ENCODE results near the gene PANX3. TPM values are rescaled to one million over a fixed set of nuclear protein-coding genes. Genes with fewer than 3 reads are reported as not detected.
A peak's percentile ranks its signal among the peaks of the same experiment; 100 is the strongest.

The PANX3 gene
- total and polyA plus RNA-seq, 2 of the 13 experiments (the other 11 are each of a cell fraction or from before 2014, with no cell fraction given), result not detected

DNA sequence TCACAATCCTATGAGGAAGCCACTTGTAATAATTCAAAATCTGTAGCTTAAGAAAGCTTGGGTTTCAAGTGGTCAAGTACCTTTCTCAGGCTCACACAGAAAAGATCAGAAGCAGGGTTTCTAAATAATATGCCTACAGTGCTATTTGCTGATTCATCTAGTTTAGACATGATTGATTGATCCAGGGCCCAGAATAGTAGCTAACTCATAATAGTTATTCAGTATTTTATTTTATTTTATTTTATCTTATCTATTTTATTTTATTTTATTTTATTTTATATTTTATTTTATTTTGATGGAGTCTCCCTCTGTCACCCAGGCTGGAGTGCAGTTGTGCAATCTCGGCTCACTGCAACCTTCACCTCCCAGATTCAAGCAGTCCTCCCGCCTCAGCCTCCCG lies 15.9 kb upstream of the PANX3 start (continued):
- TF ChIP-seq, protein P1, sequence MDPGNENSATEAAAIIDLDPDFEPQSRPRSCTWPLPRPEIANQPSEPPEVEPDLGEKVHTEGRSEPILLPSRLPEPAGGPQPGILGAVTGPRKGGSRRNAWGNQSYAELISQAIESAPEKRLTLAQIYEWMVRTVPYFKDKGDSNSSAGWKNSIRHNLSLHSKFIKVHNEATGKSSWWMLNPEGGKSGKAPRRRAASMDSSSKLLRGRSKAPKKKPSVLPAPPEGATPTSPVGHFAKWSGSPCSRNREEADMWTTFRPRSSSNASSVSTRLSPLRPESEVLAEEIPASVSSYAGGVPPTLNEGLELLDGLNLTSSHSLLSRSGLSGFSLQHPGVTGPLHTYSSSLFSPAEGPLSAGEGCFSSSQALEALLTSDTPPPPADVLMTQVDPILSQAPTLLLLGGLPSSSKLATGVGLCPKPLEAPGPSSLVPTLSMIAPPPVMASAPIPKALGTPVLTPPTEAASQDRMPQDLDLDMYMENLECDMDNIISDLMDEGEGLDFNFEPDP (CRISPR knock-in tag; conservative IDR thresholded peaks at IDR 0.05), result no peak
- no peak for TF ChIP-seq PBX3 (CRISPR knock-in tag; IDR thresholded peaks at IDR 0.05; ENCODE audit: borderline replicate concordance)
- TF ChIP-seq MAFK (conservative IDR thresholded peaks at IDR 0.05 in 1 of 2, IDR thresholded peaks at IDR 0.05 in 1 of 2; ENCODE audit: low read length in 2 of 2), result peak; percentile 4 to 45; a peak in 2 of 4 replicates
- TF ChIP-seq, protein P2, sequence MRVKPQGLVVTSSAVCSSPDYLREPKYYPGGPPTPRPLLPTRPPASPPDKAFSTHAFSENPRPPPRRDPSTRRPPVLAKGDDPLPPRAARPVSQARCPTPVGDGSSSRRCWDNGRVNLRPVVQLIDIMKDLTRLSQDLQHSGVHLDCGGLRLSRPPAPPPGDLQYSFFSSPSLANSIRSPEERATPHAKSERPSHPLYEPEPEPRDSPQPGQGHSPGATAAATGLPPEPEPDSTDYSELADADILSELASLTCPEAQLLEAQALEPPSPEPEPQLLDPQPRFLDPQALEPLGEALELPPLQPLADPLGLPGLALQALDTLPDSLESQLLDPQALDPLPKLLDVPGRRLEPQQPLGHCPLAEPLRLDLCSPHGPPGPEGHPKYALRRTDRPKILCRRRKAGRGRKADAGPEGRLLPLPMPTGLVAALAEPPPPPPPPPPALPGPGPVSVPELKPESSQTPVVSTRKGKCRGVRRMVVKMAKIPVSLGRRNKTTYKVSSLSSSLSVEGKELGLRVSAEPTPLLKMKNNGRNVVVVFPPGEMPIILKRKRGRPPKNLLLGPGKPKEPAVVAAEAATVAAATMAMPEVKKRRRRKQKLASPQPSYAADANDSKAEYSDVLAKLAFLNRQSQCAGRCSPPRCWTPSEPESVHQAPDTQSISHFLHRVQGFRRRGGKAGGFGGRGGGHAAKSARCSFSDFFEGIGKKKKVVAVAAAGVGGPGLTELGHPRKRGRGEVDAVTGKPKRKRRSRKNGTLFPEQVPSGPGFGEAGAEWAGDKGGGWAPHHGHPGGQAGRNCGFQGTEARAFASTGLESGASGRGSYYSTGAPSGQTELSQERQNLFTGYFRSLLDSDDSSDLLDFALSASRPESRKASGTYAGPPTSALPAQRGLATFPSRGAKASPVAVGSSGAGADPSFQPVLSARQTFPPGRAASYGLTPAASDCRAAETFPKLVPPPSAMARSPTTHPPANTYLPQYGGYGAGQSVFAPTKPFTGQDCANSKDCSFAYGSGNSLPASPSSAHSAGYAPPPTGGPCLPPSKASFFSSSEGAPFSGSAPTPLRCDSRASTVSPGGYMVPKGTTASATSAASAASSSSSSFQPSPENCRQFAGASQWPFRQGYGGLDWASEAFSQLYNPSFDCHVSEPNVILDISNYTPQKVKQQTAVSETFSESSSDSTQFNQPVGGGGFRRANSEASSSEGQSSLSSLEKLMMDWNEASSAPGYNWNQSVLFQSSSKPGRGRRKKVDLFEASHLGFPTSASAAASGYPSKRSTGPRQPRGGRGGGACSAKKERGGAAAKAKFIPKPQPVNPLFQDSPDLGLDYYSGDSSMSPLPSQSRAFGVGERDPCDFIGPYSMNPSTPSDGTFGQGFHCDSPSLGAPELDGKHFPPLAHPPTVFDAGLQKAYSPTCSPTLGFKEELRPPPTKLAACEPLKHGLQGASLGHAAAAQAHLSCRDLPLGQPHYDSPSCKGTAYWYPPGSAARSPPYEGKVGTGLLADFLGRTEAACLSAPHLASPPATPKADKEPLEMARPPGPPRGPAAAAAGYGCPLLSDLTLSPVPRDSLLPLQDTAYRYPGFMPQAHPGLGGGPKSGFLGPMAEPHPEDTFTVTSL (CRISPR knock-in tag; IDR thresholded peaks at IDR 0.05; ENCODE audit: borderline replicate concordance), result no peak
- peak; percentile 20; the same call in 1 of the 2 replicates for TF ChIP-seq MAFF (IDR thresholded peaks at IDR 0.05; ENCODE audit: low read depth, low read length)
- TF ChIP-seq AHR (CRISPR knock-in tag; IDR thresholded peaks at IDR 0.05), result no peak
